Activated CD4-positive, alpha-beta T cell treated with anti-CD3 and anti-CD28 coated beads, Interleukin-2, amount 10 ng/mL, durations not matched to agents 24 days and 14 days (primary cell): Measurements from ENCODE around the gene DOCK1. TPM values are rescaled to one million over a fixed set of nuclear protein-coding genes. Genes with fewer than 3 reads are reported as not detected.
"Not testable (repeated sequence)": the region's sequence is repeated elsewhere in the genome, so short reads cannot be mapped to it uniquely, and the experiment has no call there.

Source experiments
- DNase-seq: peaks from one replicate; pipeline ENCODE4 v3.0.0; 2022
- H3K27ac Mint-ChIP-seq: one replicate; pipeline ENCODE4 v1.8.0; 2022; ENCODE audit warnings: mild to moderate bottlenecking, mixed read lengths
- H3K27me3 Mint-ChIP-seq: one replicate; pipeline ENCODE4 v1.8.0; 2022; ENCODE audit warnings: mixed read lengths
- H3K36me3 Mint-ChIP-seq: one replicate; pipeline ENCODE4 v1.8.0; 2022; ENCODE audit warnings: low read depth, mild to moderate bottlenecking, mixed read lengths
- H3K4me1 Mint-ChIP-seq: one replicate; pipeline ENCODE4 v1.8.0; 2021; ENCODE audit warnings: mixed read lengths
- H3K4me3 Mint-ChIP-seq: one replicate; pipeline ENCODE4 v1.8.0; 2022; ENCODE audit warnings: mild to moderate bottlenecking, moderate library complexity, mixed read lengths
- H3K9me3 Mint-ChIP-seq: one replicate; pipeline ENCODE4 v1.8.0; 2021; ENCODE audit warnings: mixed read lengths
- intact Hi-C: fragments of 100-400 bp; cut with micrococcal nuclease; formaldehyde crosslinking; loops from one replicate; pipeline ENCODE4 v1.15.1; 2023
- total RNA-seq: library from RNA; stranded (reverse); gene quantifications from 2 replicates; pipeline ENCODE4 v1.2.3, GENCODE V29; 2022

The DOCK1 gene
- total RNA-seq, 1 donor from 2014 or later = 1.5 TPM

GRCh38 chr10:127308031-127308430, 402.8 kb downstream of the DOCK1 start:
- Mint-ChIP-seq H3K9me3 (no peaks in the 10 kb centered on the region), H3K27ac (no peak overlapping the region)

GRCh38 chr10:127309619-127310018, 404.4 kb downstream of the DOCK1 start:
- H3K27me3 Mint-ChIP-seq = peaks cover 14% of the 10 kb centered on the region
- H3K9me3 Mint-ChIP-seq, H3K27ac Mint-ChIP-seq, H3K36me3 Mint-ChIP-seq, H3K4me1 Mint-ChIP-seq, H3K4me3 Mint-ChIP-seq, DNase-seq, intact Hi-C loops: not testable (repeated sequence)

More at GRCh38 chr10:127308031-127308430, 402.8 kb downstream of the DOCK1 start:
- no peak for DNase-seq
- H3K27me3 Mint-ChIP-seq = peaks cover 21% of the 10 kb centered on the region
- no peaks in the 10 kb centered on the region for H3K4me1 Mint-ChIP-seq
- intact Hi-C loops = no loop called here
- no peaks in the 10 kb centered on the region for H3K36me3 Mint-ChIP-seq
- no peak overlapping the region for H3K4me3 Mint-ChIP-seq

- Mint-ChIP-seq H3K36me3 (no peaks in the 10 kb centered on the region), H3K9me3 (no peaks in the 10 kb centered on the region), H3K27me3 (peaks cover 14% of the 10 kb centered on the region), H3K27ac (no peak overlapping the region), H3K4me1 (no peaks in the 10 kb centered on the region), H3K4me3 (no peak overlapping the region)
- intact Hi-C loops = no loop called here
- DNase-seq = no peak
Observed at GRCh38 chr10:127310430-127310829, 405.2 kb downstream of the DOCK1 start.

- no peak for DNase-seq
- no peaks in the 10 kb centered on the region for H3K36me3 Mint-ChIP-seq
- no peaks in the 10 kb centered on the region for H3K4me1 Mint-ChIP-seq
- no peak overlapping the region for H3K4me3 Mint-ChIP-seq
- peaks cover 14% of the 10 kb centered on the region for H3K27me3 Mint-ChIP-seq
- intact Hi-C loops = no loop called here
- no peak overlapping the region for H3K27ac Mint-ChIP-seq
- no peaks in the 10 kb centered on the region for H3K9me3 Mint-ChIP-seq
Observed at GRCh38 chr10:127310923-127311322, 405.7 kb downstream of the DOCK1 start.

DNA sequence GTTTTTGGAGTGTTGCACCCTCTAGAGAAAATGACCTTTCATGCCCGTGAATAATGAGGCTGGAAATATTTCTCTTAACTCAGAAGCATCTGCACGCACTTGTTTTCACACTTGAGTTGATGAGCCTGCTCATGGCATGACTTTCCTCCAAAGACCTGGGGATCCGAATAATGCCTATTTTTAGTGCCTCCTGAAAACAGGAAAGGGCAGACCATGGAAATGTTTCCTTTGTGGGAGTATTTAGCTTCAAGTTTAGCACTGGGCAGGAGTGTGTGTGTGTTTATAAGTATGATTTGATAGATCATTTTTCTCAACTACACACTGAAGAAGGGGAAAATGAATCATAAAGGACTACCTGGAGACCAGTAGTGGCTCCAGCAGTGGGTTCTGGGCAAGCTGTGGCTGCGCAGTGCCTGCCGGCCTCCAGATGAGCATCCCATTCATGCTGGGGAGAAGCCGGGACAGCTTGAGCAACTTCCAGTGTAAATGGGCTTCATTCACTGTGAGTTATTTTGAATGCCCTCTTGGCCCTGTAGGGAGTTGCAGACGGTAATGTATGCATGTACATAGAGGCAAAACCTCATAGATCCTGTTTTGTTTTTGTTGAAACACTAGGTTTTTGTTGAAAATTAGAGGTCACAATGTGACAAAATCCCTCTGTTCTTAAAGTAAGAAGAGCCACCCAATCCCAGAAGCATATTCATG, 408.9 kb downstream of the DOCK1 start:
- Mint-ChIP-seq H3K36me3 (no peaks in the 10 kb centered on the region), H3K4me1 (no peaks in the 10 kb centered on the region), H3K27me3 (peaks cover 9% of the 10 kb centered on the region), H3K9me3 (no peaks in the 10 kb centered on the region), H3K27ac (no peak overlapping the region), H3K4me3 (no peak overlapping the region)
- no peak for DNase-seq
- intact Hi-C loops = no loop called here

DNA sequence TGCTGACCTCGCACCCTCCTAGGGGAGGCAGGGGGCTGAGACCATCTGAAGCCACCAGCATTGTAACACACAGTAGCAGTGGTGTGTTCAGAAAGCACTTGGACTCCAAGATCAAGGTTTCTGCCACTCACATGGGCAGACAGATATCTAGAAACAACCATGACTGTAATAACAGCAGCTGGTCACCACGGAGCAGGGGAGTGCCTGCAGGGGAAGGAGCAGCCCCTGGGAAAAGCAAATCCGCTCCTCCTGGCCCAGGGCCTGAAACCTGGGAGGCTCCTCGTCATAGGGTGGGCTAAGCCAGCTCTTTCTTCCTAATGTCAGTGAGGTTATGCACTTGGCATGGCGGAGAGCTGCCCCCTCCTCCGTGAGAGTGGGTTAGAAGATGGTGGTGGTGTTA, 409.6 kb downstream of the DOCK1 start:
- H3K27ac Mint-ChIP-seq = no peak overlapping the region
- H3K4me1 Mint-ChIP-seq = no peaks in the 10 kb centered on the region
- intact Hi-C loops = no loop called here
- H3K27me3 Mint-ChIP-seq = peaks cover 7% of the 10 kb centered on the region
- no peak overlapping the region for H3K4me3 Mint-ChIP-seq
- no peaks in the 10 kb centered on the region for H3K36me3 Mint-ChIP-seq
- no peak for DNase-seq
- no peaks in the 10 kb centered on the region for H3K9me3 Mint-ChIP-seq

- DNase-seq = no peak
- no peaks in the 10 kb centered on the region for H3K9me3 Mint-ChIP-seq
- H3K36me3 Mint-ChIP-seq = no peaks in the 10 kb centered on the region
- intact Hi-C loops = no loop called here
- no peak overlapping the region for H3K27ac Mint-ChIP-seq
- no peak overlapping the region for H3K4me3 Mint-ChIP-seq
- H3K27me3 Mint-ChIP-seq = peaks cover 2% of the 10 kb centered on the region
- no peaks in the 10 kb centered on the region for H3K4me1 Mint-ChIP-seq
Observed at GRCh38 chr10:127315888-127316287, 410.7 kb downstream of the DOCK1 start.

GRCh38 chr10:127318396-127318795, 413.2 kb downstream of the DOCK1 start:
- Mint-ChIP-seq H3K4me3 (no peak overlapping the region), H3K27me3 (no peaks in the 10 kb centered on the region), H3K9me3 (no peaks in the 10 kb centered on the region), H3K36me3 (no peaks in the 10 kb centered on the region), H3K27ac (no peak overlapping the region), H3K4me1 (no peaks in the 10 kb centered on the region)
- no peak for DNase-seq
- intact Hi-C loops = no loop called here

DNA sequence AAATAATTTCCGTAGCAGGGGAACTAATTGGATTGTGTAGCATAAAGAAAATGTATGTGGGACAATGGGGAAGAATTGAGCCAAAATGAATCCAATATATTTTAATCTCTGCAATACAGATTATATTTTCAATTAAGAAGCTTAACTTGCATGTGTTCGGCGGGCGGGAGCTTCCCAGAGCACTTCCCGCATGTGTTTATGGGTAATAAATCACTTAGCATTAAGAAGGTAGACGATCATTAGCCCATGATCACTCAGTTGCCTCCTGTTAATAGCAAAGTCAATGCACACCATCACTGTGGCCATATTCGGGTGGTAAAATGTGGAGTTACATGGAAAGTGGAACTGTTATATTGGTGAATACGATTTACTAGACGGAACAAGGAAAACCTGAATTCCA, 414.0 kb downstream of the DOCK1 start:
- DNase-seq = no peak
- Mint-ChIP-seq H3K36me3 (no peaks in the 10 kb centered on the region), H3K4me3 (no peak overlapping the region), H3K9me3 (no peaks in the 10 kb centered on the region), H3K27ac (no peak overlapping the region), H3K4me1 (no peaks in the 10 kb centered on the region), H3K27me3 (no peaks in the 10 kb centered on the region)
- intact Hi-C loops = no loop called here

GRCh38 chr10:127319691-127320090, 414.5 kb downstream of the DOCK1 start:
- DNase-seq = no peak
- Mint-ChIP-seq H3K27ac (no peak overlapping the region), H3K4me1 (no peaks in the 10 kb centered on the region), H3K27me3 (no peaks in the 10 kb centered on the region), H3K4me3 (no peak overlapping the region), H3K36me3 (no peaks in the 10 kb centered on the region), H3K9me3 (no peaks in the 10 kb centered on the region)
- intact Hi-C loops = no loop called here

GRCh38 chr10:127320176-127320575, 414.9 kb downstream of the DOCK1 start:
- H3K4me1 Mint-ChIP-seq = no peaks in the 10 kb centered on the region
- DNase-seq = no peak
- no peaks in the 10 kb centered on the region for H3K36me3 Mint-ChIP-seq
- intact Hi-C loops = no loop called here
- no peak overlapping the region for H3K4me3 Mint-ChIP-seq
- H3K9me3 Mint-ChIP-seq = no peaks in the 10 kb centered on the region
- no peak overlapping the region for H3K27ac Mint-ChIP-seq
- no peaks in the 10 kb centered on the region for H3K27me3 Mint-ChIP-seq

DNA sequence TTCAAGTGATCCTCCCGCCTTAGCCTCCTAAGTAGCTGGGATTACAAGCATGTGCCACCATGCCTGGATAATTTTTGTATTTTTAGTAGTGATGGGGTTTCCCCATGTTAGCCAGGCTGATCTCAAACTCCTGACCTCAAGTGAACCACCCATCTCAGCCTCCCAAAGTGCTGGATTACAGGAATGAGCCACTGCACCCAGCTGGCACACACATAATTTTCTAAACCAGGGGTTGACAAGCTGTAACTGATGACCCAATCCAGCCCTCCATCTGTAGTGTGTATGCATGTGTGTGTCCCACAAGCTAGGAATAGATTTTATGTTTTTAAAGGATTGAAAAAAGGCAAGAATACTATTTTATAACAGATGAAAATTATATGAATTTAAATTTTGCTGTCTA, 417.1 kb downstream of the DOCK1 start:
- Mint-ChIP-seq H3K4me3 (no peak overlapping the region), H3K9me3 (no peaks in the 10 kb centered on the region), H3K4me1 (no peaks in the 10 kb centered on the region), H3K36me3 (no peaks in the 10 kb centered on the region), H3K27me3 (no peaks in the 10 kb centered on the region), H3K27ac (no peak overlapping the region)
- intact Hi-C loops = no loop called here
- DNase-seq = no peak

- no peaks in the 10 kb centered on the region for H3K27me3 Mint-ChIP-seq
- no peaks in the 10 kb centered on the region for H3K36me3 Mint-ChIP-seq
- H3K4me3 Mint-ChIP-seq = no peak overlapping the region
- intact Hi-C loops = no loop called here
- H3K27ac Mint-ChIP-seq = no peak overlapping the region
- H3K4me1 Mint-ChIP-seq = no peaks in the 10 kb centered on the region
- no peak for DNase-seq
- H3K9me3 Mint-ChIP-seq = no peaks in the 10 kb centered on the region
Observed at GRCh38 chr10:127325506-127325905, 420.3 kb downstream of the DOCK1 start.

GRCh38 chr10:127326883-127327282, 421.7 kb downstream of the DOCK1 start:
- no peaks in the 10 kb centered on the region for H3K9me3 Mint-ChIP-seq
- DNase-seq = no peak
- no peaks in the 10 kb centered on the region for H3K27me3 Mint-ChIP-seq
- no peak overlapping the region for H3K4me3 Mint-ChIP-seq
- H3K4me1 Mint-ChIP-seq = no peaks in the 10 kb centered on the region
- no peak overlapping the region for H3K27ac Mint-ChIP-seq
- no peaks in the 10 kb centered on the region for H3K36me3 Mint-ChIP-seq
- intact Hi-C loops = no loop called here

DNA sequence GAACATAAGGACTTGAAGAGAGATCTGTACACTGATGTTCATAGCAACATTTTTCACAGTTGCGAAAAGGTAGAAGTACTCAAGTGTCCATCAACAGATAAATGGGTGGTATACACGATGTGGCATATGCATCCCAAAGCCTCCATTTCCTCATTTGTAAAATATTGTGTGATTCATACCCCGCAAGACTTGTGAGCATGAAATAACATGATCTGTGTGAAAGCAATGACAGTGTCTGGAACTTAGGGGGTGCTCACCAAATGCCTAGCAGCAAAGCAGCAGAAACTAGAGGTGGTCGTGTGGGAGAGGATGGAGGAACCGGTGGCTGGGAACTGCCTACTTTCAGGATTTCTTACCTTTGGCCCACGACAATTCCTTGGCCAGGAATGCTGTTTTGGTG, 426.5 kb downstream of the DOCK1 start:
- no peaks in the 10 kb centered on the region for H3K9me3 Mint-ChIP-seq
- H3K4me1 Mint-ChIP-seq = no peaks in the 10 kb centered on the region
- H3K36me3 Mint-ChIP-seq = no peaks in the 10 kb centered on the region
- no peak for DNase-seq
- peaks cover 13% of the 10 kb centered on the region for H3K27me3 Mint-ChIP-seq
- no peak overlapping the region for H3K27ac Mint-ChIP-seq
- intact Hi-C loops = no loop called here
- no peak overlapping the region for H3K4me3 Mint-ChIP-seq
